Raji (cell line): Measurements from ENCODE around the gene IL25.

Experiments
- POLR2A ChIP-seq: IDR thresholded peaks from 2 replicates; pipeline ENCODE4 v1.6.1; 2011; ENCODE audit warnings: low read depth, low read length, control low read depth; ENCODE audit not compliant: insufficient read depth

The IL25 gene

DNA sequence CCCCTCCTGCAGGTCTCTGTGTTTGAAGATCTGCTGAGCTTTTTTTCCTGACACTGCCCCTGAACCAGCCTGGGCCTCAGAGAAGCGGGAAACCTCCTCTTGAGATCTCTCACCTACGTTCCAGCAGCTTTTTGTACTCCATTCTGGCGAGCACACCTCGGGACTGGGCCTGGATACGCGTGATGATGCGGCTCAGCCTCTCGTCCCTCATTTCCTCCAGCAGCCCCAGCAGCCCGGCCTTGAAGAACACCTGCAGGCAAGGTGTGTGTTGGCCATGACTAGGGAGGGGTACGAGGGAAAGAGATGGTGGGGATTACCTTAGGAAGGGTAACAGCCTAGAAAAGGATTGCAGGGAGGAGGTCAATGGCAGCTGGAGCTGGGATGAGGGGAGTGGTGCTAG is 52.6 kb downstream of the IL25 start:
- no peak for TF ChIP-seq POLR2A
